ENCODE results near the gene PIGZ. TPM values are rescaled to one million over a fixed set of nuclear protein-coding genes. Genes with fewer than 3 reads are reported as not detected.

The PIGZ gene
- total RNA-seq, 4 donors from 2014 or later, result 143 to 541 (median 233) TPM

DNA sequence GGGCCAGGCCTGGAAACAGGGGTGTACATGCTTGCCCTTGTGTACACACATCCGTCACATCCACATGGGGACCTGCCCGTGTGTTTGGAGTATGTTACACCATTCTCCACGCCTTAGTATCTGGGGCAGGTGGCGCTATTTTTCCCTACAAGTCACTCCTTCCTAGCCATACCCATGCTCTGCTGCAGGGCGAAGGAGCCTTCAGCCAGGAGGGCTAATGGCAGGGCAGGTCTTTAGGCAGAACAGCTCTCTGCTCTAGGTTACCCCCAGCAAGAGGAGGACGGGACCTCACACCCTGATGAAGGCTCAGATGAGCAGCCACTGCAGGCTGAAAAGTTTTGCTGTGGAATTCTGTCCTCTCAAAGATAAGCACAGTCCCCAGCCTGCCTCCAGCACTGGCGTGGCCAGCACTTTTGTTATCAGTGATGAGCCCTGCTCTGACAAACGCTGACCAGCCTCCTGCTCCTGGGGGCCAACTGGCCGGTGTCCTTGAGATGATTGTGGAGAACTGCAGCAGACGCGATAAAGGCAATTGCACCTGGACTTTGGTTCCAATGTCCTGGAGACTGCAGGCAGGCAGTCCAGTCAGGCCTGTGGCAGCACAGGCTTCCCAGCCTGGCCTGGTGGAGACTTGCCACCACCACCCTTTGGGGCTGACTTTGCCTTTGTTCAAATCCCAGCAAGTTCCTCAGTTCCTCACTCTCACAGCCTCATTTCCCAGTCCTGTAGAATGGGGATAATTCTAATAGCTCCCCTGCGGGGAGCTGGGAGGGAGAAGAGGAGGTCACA, 19.8 kb upstream of the PIGZ start:
- H3K4me1 ChIP-seq, result peaks cover 0 to 11% (median 9%) of the 10 kb centered on the region in 4 donors
- H3K27ac ChIP-seq, result peak overlapping the region in 1 of 4 donors; percentile 35
- H3K36me3 ChIP-seq, result no peaks in the 10 kb centered on the region
- H3K4me3 ChIP-seq, result no peak overlapping the region
- WGBS, 2 donors (ENCODE audit: low coverage in 1 of 2), result 33 to 44% methylated on average over 1 to 12 of the region's 12 CpGs
- TF ChIP-seq, protein P1, sequence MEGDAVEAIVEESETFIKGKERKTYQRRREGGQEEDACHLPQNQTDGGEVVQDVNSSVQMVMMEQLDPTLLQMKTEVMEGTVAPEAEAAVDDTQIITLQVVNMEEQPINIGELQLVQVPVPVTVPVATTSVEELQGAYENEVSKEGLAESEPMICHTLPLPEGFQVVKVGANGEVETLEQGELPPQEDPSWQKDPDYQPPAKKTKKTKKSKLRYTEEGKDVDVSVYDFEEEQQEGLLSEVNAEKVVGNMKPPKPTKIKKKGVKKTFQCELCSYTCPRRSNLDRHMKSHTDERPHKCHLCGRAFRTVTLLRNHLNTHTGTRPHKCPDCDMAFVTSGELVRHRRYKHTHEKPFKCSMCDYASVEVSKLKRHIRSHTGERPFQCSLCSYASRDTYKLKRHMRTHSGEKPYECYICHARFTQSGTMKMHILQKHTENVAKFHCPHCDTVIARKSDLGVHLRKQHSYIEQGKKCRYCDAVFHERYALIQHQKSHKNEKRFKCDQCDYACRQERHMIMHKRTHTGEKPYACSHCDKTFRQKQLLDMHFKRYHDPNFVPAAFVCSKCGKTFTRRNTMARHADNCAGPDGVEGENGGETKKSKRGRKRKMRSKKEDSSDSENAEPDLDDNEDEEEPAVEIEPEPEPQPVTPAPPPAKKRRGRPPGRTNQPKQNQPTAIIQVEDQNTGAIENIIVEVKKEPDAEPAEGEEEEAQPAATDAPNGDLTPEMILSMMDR (IDR thresholded peaks at IDR 0.05), result peak in 1 of 5 experiments; percentile 7
- no peak for TF ChIP-seq POLR2AphosphoS5 (IDR thresholded peaks at IDR 0.05)
- H3K27me3 ChIP-seq, result no peaks in the 10 kb centered on the region
- intact Hi-C loops (cut with DNase I; ENCODE audit: low total_unique reads), result no loop called here
- in situ Hi-C loops (cut with MboI; ENCODE audit: low pct_ligation_motif_present in 1 of 4, low pct_unique_long_range_greater_than_20kb in 1 of 4, low sequenced_read_pairs in 3 of 4), result loop anchor here in 2 of 4 donors (25.0 kb wide), 1 partner anchor 199 kb away; no protein-coding TSS in a partner anchor
- no peaks in the 10 kb centered on the region for H3K9me3 ChIP-seq
- peak; percentile 51 for DNase-seq

DNA sequence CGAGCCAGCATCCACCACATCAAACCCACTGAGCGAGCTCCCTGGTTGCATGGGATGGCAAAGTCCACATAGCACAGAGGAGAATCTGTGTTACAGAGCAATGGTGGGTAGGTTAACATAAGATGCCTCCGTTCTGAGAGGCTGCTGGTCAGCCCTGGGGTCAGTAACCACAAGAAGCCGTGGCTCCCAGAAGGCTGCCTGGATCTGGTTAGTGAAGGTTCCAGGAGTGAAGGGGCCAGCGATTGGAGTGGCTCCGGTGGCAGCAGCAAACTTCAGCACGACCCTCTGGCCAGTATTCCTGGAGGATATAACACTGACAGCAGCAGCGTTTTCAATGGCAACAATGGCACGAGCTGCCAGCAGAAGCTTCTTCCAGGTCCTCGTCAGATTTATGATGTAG, 18.4 kb upstream of the PIGZ start:
- WGBS, 2 donors (ENCODE audit: low coverage in 1 of 2), result 77% methylated on average over 10 of the region's 10 CpGs; no CpG with 5 or more reads in 1 of the 2 donors
- Histone ChIP-seq H3K27ac (no peak overlapping the region), H3K4me3 (no peak overlapping the region), H3K4me1 (peaks cover 0 to 11% (median 9%) of the 10 kb centered on the region in 4 donors), H3K27me3 (no peaks in the 10 kb centered on the region), H3K9me3 (no peaks in the 10 kb centered on the region), H3K36me3 (no peaks in the 10 kb centered on the region)
- no peak for TF ChIP-seq EP300 (IDR thresholded peaks at IDR 0.05; ENCODE audit: low read depth)
- TF ChIP-seq, protein P1 (IDR thresholded peaks at IDR 0.05), result no peak
- no peak for TF ChIP-seq POLR2A (IDR thresholded peaks at IDR 0.05)
- TF ChIP-seq POLR2AphosphoS5 (IDR thresholded peaks at IDR 0.05), result no peak
- intact Hi-C loops (cut with DNase I; ENCODE audit: low total_unique reads) (no loop called here), in situ Hi-C loops (cut with MboI; ENCODE audit: low pct_ligation_motif_present in 1 of 4, low pct_unique_long_range_greater_than_20kb in 1 of 4, low sequenced_read_pairs in 3 of 4) (loop anchor here in 2 of 4 donors (25.0 kb wide), 1 partner anchor 200 kb away; no protein-coding TSS in a partner anchor)
- DNase-seq, result no peak

DNA sequence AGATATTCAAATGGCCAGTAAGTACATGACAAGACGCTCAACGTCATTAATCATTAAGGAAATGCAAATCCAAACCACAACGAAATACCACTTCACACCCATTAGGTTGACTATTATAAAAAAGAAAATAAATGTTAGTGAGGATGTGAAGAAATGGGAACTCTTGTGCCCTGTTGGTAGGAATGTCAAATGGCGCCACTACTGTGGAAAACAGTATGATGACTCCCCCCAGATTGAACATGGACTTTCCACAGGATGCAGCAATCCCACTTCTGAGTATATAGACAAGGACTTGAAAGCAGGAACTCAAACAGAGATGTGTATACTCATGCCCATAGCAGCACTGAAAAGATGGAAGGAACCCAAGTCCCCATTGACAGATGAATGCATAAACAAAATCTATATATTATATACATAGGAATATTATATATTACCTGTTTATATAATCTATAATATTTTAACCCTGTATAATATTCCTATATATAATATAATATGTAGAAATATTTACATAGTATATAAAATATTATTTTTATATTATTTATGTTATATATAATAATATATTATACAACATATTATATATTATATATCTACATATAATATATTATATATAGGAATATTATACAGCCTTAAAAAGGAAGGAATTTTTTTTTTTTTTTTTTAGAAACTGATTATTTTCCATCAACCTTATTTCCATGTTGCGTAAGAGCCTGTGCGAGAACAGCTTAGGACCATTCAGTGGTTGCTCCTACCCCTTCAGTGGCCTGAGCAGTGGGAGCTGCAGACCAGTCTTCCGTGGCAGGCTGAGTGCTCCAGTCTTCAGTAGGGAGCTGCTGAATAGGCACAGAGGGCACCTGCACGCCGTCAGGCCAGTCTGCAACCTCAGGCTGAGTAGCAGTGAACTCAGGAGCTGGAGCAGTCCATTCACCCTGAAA, 17.6 kb upstream of the PIGZ start:
- Histone ChIP-seq H3K27me3 (no peaks in the 10 kb centered on the region), H3K27ac (no peak overlapping the region), H3K4me3 (no peak overlapping the region), H3K9me3 (no peaks in the 10 kb centered on the region), H3K36me3 (no peaks in the 10 kb centered on the region), H3K4me1 (peaks cover 0 to 11% (median 9%) of the 10 kb centered on the region in 4 donors)
- in situ Hi-C loops (cut with MboI; ENCODE audit: low pct_ligation_motif_present in 1 of 4, low pct_unique_long_range_greater_than_20kb in 1 of 4, low sequenced_read_pairs in 3 of 4) (loop anchor here in 2 of 4 donors (25.0 kb wide), 1 partner anchor 201 kb away; no protein-coding TSS in a partner anchor), intact Hi-C loops (cut with DNase I; ENCODE audit: low total_unique reads) (no loop called here)
- DNase-seq, result no peak
- WGBS, 2 donors (ENCODE audit: low coverage in 1 of 2), result 80 to 92% methylated on average over 1 to 9 of the region's 9 CpGs
- TF ChIP-seq POLR2A (IDR thresholded peaks at IDR 0.05) (no peak), EP300 (IDR thresholded peaks at IDR 0.05; ENCODE audit: low read depth) (no peak)

DNA sequence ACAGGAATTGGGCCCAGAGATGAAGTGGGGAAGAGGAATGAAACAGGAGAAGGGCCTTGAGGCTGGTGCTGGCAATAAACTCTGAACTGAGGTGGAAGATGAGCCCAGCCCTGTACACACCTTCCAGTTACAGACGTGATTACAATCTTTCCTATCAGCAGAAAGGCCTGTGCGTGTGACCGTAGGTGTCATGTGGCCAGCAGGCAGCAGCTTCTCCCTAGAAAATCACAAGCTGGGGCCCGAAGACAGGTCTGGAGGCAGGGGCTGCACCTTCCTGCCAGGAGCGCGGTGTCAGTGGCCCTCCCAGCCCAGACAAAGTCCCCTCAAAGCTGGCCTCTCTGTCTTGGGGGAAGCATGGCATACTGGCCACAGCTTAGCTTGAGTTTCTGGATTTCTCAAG, 16.7 kb upstream of the PIGZ start:
- Histone ChIP-seq H3K27ac (no peak overlapping the region), H3K36me3 (no peaks in the 10 kb centered on the region), H3K4me3 (no peak overlapping the region), H3K4me1 (peaks cover 0 to 11% (median 9%) of the 10 kb centered on the region in 4 donors), H3K9me3 (no peaks in the 10 kb centered on the region), H3K27me3 (no peaks in the 10 kb centered on the region)
- in situ Hi-C loops (cut with MboI; ENCODE audit: low pct_ligation_motif_present in 1 of 4, low pct_unique_long_range_greater_than_20kb in 1 of 4, low sequenced_read_pairs in 3 of 4) (loop anchor here in 2 of 4 donors (25.0 kb wide), 1 partner anchor 202 kb away; no protein-coding TSS in a partner anchor), intact Hi-C loops (cut with DNase I; ENCODE audit: low total_unique reads) (no loop called here)
- no peak for TF ChIP-seq EP300 (IDR thresholded peaks at IDR 0.05; ENCODE audit: low read depth)
- TF ChIP-seq POLR2A (IDR thresholded peaks at IDR 0.05), result no peak
- TF ChIP-seq, protein P1 (IDR thresholded peaks at IDR 0.05), result no peak
- TF ChIP-seq POLR2AphosphoS5 (IDR thresholded peaks at IDR 0.05), result no peak
- no peak for DNase-seq
- WGBS, 2 donors (ENCODE audit: low coverage in 1 of 2), result 76% methylated on average over 6 of the region's 6 CpGs; no CpG with 5 or more reads in 1 of the 2 donors
